Transverse colon (tissue), 4 donors: ENCODE results near the gene CYGB. TPM values are rescaled to one million over a fixed set of nuclear protein-coding genes. Genes with fewer than 3 reads are reported as not detected.

ENCODE experiments used
- DNase-seq: peaks from one replicate; pipeline ENCODE4 v3.0.0-alpha.2; 2019
- H3K27ac ChIP-seq, 4 donors: fragments of 200-600 bp; sonication (generic); 2 replicates each; pipeline ENCODE4 v1.5.1; 2016 to 2018; ENCODE audit warnings: inconsistent platforms in 4 of 4
- H3K27me3 ChIP-seq: fragments of 200-600 bp; sonication (generic); 2 replicates; pipeline ENCODE4 v1.5.1; 2017; ENCODE audit warnings: inconsistent platforms
- H3K36me3 ChIP-seq, 4 donors: fragments of 200-600 bp; sonication (generic); 2 replicates each; pipeline ENCODE4 v1.5.1; 2017 to 2019; ENCODE audit warnings: inconsistent platforms in 4 of 4
- H3K4me1 ChIP-seq, 4 donors: fragments of 200-600 bp; sonication (generic); 2 replicates each; pipeline ENCODE4 v1.5.1; 2017 to 2020; ENCODE audit warnings: inconsistent platforms in 4 of 4
- H3K4me3 ChIP-seq, 4 donors: fragments of 200-600 bp; sonication (generic); 1 replicate in 1 of 4; 2 replicates in 3 of 4; pipeline versions ENCODE4 v1.5.1 to v1.6.1; 2017 to 2019; ENCODE audit warnings: inconsistent platforms in 4 of 4
- H3K9me3 ChIP-seq, 2 donors: fragments of 200-600 bp; sonication (generic); 2 replicates each; pipeline ENCODE4 v1.5.1; 2017 to 2019; ENCODE audit warnings: inconsistent platforms in 2 of 2
- CTCF ChIP-seq, 5 experiments: fragments of 200-600 bp in 3 of 5; fragments of 450-650 bp in 2 of 5; sonication (generic) in 3 of 5; IDR thresholded peaks; 1 replicate in 2 of 5; 2 replicates in 3 of 5; pipeline ENCODE4 v1.5.1; 2016 to 2017; ENCODE audit warnings: antibody characterized with exemption in 5 of 5, inconsistent platforms in 3 of 5, mild to moderate bottlenecking in 2 of 5, moderate library complexity in 1 of 5
- EP300 ChIP-seq: sonication (generic); formaldehyde crosslinking; IDR thresholded peaks from one replicate; pipeline ENCODE4 v1.6.1; 2017; ENCODE audit warnings: antibody characterized with exemption, low read depth
- POLR2A ChIP-seq: fragments of 450-650 bp; IDR thresholded peaks from one replicate; pipeline ENCODE4 v1.6.1; 2016; ENCODE audit warnings: antibody characterized with exemption, mild to moderate bottlenecking, moderate library complexity
- POLR2AphosphoS5 ChIP-seq, 3 donors: sonication (generic); formaldehyde crosslinking; IDR thresholded peaks; one replicate each; pipeline ENCODE4 v1.6.1; 2016; ENCODE audit warnings: antibody characterized with exemption in 3 of 3
- WGBS, 2 donors: methylation state at CpG; one replicate each; pipeline ENCODE4 v1.1.5; 2018; ENCODE audit warnings: low coverage in 1 of 2; 5-methylcytosine and 5-hydroxymethylcytosine counted together
- in situ Hi-C, 4 donors: fragments of 200-750 bp; cut with MboI; loops; one replicate each; pipeline versions ENCODE4 v1.15.0 to v1.15.1; 2017; ENCODE audit warnings: low sequenced_read_pairs in 3 of 4, low pct_ligation_motif_present in 1 of 4, low pct_unique_long_range_greater_than_20kb in 1 of 4
- intact Hi-C: fragments of 100-400 bp; cut with DNase I; formaldehyde crosslinking; loops from one replicate; pipeline ENCODE4 v1.15.1; 2023; ENCODE audit warnings: low total_unique reads
- total RNA-seq, 4 donors: library from RNA; depleted of rRNA; stranded (reverse); fragments of >200 nt; gene quantifications; one replicate each; pipeline ENCODE4 v1.1.0, GENCODE V29; 2016

Gene CYGB
- total RNA-seq, 4 donors from 2014 or later: 7.5 to 20.1 (median 11.3) TPM

DNA sequence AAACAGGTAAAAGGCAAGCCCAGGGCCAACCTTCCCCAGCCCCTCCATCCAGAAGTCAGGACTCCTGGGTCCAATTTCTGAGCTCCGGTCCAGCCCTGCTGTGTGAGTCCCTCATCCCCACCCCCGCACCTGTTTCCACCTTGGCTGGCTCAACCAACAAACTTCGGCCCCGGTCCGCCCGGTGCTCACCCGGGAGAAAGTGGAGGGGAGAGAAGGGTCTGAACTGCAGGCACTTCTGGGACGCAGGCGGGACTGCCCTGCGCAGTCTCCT is 36.8 kb downstream of the CYGB start:
- Histone ChIP-seq H3K9me3 (no peaks in the 10 kb centered on the region), H3K27ac (peak overlapping the region; percentile 80 to 87 (median 85)), H3K4me1 (peaks cover 15 to 43% (median 23%) of the 10 kb centered on the region in 4 donors), H3K4me3 (peak overlapping the region; percentile 56 to 78 (median 72)), H3K36me3 (no peaks in the 10 kb centered on the region), H3K27me3 (no peaks in the 10 kb centered on the region)
- intact Hi-C loops: loop anchor here (10.0 kb wide), 1 partner anchor 196 kb away; the partner anchor contains the start of gene QRICH2
- WGBS, 2 donors: 12% methylated on average over 10 of the region's 10 CpGs; no CpG with 5 or more reads in 1 of the 2 donors
- no peak for TF ChIP-seq POLR2AphosphoS5 (IDR thresholded peaks at IDR 0.05)
- no peak for TF ChIP-seq POLR2A
- no peak for TF ChIP-seq EP300
- TF ChIP-seq CTCF (IDR thresholded peaks at IDR 0.05): no peak
- DNase-seq: no peak
- in situ Hi-C loops: no loop called here

DNA sequence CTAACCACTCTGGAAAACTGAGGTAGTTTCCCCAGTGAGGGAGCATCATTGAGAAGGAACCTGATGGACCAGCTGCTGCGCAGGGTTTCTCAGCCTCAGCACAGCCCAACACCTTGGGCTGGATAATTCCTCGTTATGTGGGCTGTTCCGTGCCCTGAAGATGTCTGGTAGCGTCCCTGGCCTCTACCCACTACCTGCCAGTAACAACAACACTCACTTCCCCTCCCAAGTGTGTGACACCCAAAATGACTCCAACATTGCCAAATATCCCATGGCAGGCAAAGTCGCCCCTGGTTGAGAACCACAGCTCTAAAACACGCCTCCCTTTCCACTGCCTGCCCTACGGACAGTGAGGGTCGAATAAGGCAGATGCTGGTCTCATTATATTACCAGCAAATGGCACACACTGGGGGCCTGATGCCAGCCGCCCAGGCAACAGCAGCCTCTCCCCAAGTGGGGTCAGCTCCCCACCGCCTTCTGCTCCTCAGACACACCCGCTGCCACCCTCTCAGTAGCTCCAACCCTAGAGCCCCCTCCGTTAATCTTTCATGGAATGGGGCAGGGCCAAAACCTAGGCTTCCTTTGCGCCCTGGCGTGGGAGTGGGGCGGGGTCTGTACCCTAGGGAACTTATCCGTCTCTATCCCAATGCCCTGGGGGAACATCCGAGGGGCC is 37.3 kb downstream of the CYGB start:
- Histone ChIP-seq H3K4me1 (peaks cover 15 to 43% (median 23%) of the 10 kb centered on the region in 4 donors), H3K36me3 (no peaks in the 10 kb centered on the region), H3K27me3 (no peaks in the 10 kb centered on the region), H3K9me3 (no peaks in the 10 kb centered on the region), H3K27ac (peak overlapping the region; percentile 80 to 87 (median 85)), H3K4me3 (peak overlapping the region in 3 of 4 donors; percentile 69 to 78 (median 75))
- WGBS, 2 donors: 45 to 80% methylated on average over 1 to 17 of the region's 17 CpGs
- intact Hi-C loops: loop anchor here (10.0 kb wide), 1 partner anchor 195 kb away; the partner anchor contains the start of gene QRICH2
- TF ChIP-seq POLR2AphosphoS5 (IDR thresholded peaks at IDR 0.05) (no peak), POLR2A (no peak), EP300 (no peak), CTCF (IDR thresholded peaks at IDR 0.05) (no peak)
- peak; percentile 29 for DNase-seq
- in situ Hi-C loops: no loop called here

DNA sequence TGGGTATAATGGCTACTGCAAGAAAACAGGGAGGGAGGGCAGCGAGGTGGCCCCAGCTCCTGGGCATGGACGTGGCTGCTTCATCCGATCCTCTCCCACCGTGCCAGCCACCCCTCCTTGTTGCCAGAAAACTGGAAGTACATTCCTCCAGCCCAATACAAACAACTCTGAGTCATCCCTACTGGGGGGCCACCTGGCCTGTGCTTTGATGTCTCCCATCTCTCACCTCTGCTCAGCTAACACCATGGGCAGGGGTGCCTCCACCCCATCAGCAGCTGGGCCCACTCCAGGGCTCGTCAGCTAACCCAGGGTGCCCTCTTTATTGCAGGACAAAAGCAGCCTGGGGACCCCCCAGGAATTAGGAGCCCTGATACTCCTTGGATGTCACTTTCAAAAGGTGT is 38.2 kb downstream of the CYGB start:
- in situ Hi-C loops (no loop called here), intact Hi-C loops (no loop called here)
- TF ChIP-seq POLR2A (peak; percentile 9), POLR2AphosphoS5 (IDR thresholded peaks at IDR 0.05) (no peak), EP300 (no peak), CTCF (IDR thresholded peaks at IDR 0.05) (no peak)
- Histone ChIP-seq H3K9me3 (no peaks in the 10 kb centered on the region), H3K4me1 (peaks cover 15 to 45% (median 25%) of the 10 kb centered on the region in 4 donors), H3K36me3 (no peaks in the 10 kb centered on the region), H3K27ac (peak overlapping the region; percentile 80 to 87 (median 85)), H3K27me3 (no peaks in the 10 kb centered on the region), H3K4me3 (peak overlapping the region in 2 of 4 donors; percentile 69 to 75)
- 61% methylated on average over 5 of the region's 5 CpGs; no CpG with 5 or more reads in 1 of the 2 donors for WGBS, 2 donors
- no peak for DNase-seq

DNA sequence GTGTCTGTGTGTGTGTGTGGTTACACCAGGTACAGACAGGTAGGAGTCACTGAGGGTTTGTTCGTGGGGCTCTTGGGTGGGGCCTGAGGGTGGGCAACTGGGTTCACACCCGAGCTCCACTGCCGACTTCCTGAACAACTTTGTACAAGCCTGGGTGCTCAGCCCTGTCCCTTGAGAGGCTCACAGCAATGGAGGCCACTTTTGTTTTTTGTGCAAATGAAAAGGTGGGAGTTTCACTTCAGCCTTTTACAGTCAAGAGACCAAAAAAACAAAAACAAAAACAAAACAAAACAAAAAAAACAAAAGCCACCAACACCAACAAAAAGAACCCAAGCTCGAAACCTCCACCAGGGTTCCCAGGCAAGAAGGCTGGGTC is 38.6 kb downstream of the CYGB start:
- 61% methylated on average over 4 of the region's 4 CpGs; no CpG with 5 or more reads in 1 of the 2 donors for WGBS, 2 donors
- no peaks in the 10 kb centered on the region for H3K9me3 ChIP-seq
- H3K36me3 ChIP-seq: no peaks in the 10 kb centered on the region
- DNase-seq: no peak
- in situ Hi-C loops: no loop called here
- peaks cover 15 to 49% (median 29%) of the 10 kb centered on the region in 4 donors for H3K4me1 ChIP-seq
- intact Hi-C loops: no loop called here
- peak overlapping the region; percentile 80 to 87 (median 85) for H3K27ac ChIP-seq
- no peaks in the 10 kb centered on the region for H3K27me3 ChIP-seq
- H3K4me3 ChIP-seq: peak overlapping the region in 1 of 4 donors; percentile 69
- peak in 1 of 5 experiments; percentile 17 for TF ChIP-seq CTCF (IDR thresholded peaks at IDR 0.05)
- no peak for TF ChIP-seq EP300
